Measurements from ENCODE around the gene COG3. TPM values are rescaled to one million over a fixed set of nuclear protein-coding genes. Genes with fewer than 3 reads are reported as not detected.

The COG3 gene
- total and polyA plus RNA-seq, 2 of the 13 experiments (the other 11 are each of a cell fraction or from before 2014, with no cell fraction given): 37.8 to 47.5 TPM

GRCh38 chr13:45417790-45418534 is 46.8 kb upstream of the COG3 start, which contains the start of gene SLC25A30 (continued):
- TF ChIP-seq, protein P1, sequence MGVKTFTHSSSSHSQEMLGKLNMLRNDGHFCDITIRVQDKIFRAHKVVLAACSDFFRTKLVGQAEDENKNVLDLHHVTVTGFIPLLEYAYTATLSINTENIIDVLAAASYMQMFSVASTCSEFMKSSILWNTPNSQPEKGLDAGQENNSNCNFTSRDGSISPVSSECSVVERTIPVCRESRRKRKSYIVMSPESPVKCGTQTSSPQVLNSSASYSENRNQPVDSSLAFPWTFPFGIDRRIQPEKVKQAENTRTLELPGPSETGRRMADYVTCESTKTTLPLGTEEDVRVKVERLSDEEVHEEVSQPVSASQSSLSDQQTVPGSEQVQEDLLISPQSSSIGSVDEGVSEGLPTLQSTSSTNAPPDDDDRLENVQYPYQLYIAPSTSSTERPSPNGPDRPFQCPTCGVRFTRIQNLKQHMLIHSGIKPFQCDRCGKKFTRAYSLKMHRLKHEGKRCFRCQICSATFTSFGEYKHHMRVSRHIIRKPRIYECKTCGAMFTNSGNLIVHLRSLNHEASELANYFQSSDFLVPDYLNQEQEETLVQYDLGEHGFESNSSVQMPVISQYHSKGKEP (CRISPR knock-in tag; IDR thresholded peaks at IDR 0.05): no peak
- TF ChIP-seq SIN3B (IDR thresholded peaks at IDR 0.05; ENCODE audit: low read length) (no peak), ZNF333 (CRISPR knock-in tag; IDR thresholded peaks at IDR 0.05; ENCODE audit: borderline replicate concordance) (peak; percentile 73; the same call in 1 of the 2 replicates), ZNF75D (CRISPR knock-in tag; IDR thresholded peaks at IDR 0.05; ENCODE audit: borderline replicate concordance) (no peak), GABPB1 (CRISPR knock-in tag; IDR thresholded peaks at IDR 0.05) (peak; percentile 70), ZNF260 (CRISPR knock-in tag; IDR thresholded peaks at IDR 0.05; ENCODE audit: borderline replicate concordance, low read depth) (no peak), ZC3H4 (CRISPR knock-in tag; IDR thresholded peaks at IDR 0.05; ENCODE audit: borderline replicate concordance) (no peak), CEBPG (CRISPR knock-in tag; IDR thresholded peaks at IDR 0.05) (no peak), GZF1 (CRISPR knock-in tag; IDR thresholded peaks at IDR 0.05) (no peak), HOXD1 (CRISPR knock-in tag; IDR thresholded peaks at IDR 0.05) (0 out of 2 replicates have a peak, but pooled peaks have one; percentile 62), ZNF816 (CRISPR knock-in tag; IDR thresholded peaks at IDR 0.05; ENCODE audit: borderline replicate concordance) (no peak), ZNF564 (CRISPR knock-in tag; IDR thresholded peaks at IDR 0.05) (peak; percentile 37; the same call in 1 of the 2 replicates)
- TF ChIP-seq, protein P2, sequence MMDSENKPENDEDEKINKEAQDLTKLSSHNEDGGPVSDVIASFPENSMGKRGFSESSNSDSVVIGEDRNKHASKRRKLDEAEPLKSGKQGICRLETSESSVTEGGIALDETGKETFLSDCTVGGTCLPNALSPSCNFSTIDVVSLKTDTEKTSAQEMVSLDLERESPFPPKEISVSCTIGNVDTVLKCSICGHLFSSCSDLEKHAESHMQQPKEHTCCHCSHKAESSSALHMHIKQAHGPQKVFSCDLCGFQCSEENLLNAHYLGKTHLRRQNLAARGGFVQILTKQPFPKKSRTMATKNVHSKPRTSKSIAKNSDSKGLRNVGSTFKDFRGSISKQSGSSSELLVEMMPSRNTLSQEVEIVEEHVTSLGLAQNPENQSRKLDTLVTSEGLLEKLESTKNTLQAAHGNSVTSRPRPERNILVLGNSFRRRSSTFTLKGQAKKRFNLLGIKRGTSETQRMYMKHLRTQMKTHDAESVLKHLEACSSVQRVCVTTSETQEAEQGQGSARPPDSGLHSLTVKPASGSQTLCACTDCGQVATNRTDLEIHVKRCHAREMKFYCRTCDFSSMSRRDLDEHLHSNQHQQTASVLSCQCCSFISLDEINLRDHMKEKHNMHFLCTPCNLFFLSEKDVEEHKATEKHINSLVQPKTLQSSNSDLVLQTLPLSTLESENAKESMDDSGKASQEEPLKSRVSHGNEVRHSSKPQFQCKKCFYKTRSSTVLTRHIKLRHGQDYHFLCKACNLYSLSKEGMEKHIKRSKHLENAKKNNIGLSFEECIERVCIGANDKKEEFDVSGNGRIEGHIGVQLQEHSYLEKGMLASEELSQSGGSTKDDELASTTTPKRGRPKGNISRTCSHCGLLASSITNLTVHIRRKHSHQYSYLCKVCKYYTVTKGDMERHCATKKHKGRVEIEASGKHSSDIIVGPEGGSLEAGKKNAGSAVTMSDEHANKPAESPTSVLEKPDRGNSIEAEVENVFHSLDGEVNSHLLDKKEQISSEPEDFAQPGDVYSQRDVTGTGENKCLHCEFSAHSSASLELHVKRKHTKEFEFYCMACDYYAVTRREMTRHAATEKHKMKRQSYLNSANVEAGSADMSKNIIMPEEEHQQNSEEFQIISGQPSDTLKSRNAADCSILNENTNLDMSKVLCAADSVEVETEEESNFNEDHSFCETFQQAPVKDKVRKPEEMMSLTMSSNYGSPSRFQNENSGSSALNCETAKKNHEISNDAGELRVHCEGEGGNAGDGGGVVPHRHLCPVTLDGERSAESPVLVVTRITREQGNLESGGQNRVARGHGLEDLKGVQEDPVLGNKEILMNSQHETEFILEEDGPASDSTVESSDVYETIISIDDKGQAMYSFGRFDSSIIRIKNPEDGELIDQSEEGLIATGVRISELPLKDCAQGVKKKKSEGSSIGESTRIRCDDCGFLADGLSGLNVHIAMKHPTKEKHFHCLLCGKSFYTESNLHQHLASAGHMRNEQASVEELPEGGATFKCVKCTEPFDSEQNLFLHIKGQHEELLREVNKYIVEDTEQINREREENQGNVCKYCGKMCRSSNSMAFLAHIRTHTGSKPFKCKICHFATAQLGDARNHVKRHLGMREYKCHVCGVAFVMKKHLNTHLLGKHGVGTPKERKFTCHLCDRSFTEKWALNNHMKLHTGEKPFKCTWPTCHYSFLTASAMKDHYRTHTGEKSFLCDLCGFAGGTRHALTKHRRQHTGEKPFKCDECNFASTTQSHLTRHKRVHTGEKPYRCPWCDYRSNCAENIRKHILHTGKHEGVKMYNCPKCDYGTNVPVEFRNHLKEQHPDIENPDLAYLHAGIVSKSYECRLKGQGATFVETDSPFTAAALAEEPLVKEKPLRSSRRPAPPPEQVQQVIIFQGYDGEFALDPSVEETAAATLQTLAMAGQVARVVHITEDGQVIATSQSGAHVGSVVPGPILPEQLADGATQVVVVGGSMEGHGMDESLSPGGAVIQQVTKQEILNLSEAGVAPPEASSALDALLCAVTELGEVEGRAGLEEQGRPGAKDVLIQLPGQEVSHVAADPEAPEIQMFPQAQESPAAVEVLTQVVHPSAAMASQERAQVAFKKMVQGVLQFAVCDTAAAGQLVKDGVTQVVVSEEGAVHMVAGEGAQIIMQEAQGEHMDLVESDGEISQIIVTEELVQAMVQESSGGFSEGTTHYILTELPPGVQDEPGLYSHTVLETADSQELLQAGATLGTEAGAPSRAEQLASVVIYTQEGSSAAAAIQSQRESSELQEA (CRISPR knock-in tag; IDR thresholded peaks at IDR 0.05; ENCODE audit: not compliant biosample characterization): peak; percentile 31
- TF ChIP-seq, protein P3, sequence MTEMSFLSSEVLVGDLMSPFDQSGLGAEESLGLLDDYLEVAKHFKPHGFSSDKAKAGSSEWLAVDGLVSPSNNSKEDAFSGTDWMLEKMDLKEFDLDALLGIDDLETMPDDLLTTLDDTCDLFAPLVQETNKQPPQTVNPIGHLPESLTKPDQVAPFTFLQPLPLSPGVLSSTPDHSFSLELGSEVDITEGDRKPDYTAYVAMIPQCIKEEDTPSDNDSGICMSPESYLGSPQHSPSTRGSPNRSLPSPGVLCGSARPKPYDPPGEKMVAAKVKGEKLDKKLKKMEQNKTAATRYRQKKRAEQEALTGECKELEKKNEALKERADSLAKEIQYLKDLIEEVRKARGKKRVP (CRISPR knock-in tag; IDR thresholded peaks at IDR 0.05): no peak; a peak in 1 of 4 replicates
